ENCODE data around the gene CDC42EP5.

DNA sequence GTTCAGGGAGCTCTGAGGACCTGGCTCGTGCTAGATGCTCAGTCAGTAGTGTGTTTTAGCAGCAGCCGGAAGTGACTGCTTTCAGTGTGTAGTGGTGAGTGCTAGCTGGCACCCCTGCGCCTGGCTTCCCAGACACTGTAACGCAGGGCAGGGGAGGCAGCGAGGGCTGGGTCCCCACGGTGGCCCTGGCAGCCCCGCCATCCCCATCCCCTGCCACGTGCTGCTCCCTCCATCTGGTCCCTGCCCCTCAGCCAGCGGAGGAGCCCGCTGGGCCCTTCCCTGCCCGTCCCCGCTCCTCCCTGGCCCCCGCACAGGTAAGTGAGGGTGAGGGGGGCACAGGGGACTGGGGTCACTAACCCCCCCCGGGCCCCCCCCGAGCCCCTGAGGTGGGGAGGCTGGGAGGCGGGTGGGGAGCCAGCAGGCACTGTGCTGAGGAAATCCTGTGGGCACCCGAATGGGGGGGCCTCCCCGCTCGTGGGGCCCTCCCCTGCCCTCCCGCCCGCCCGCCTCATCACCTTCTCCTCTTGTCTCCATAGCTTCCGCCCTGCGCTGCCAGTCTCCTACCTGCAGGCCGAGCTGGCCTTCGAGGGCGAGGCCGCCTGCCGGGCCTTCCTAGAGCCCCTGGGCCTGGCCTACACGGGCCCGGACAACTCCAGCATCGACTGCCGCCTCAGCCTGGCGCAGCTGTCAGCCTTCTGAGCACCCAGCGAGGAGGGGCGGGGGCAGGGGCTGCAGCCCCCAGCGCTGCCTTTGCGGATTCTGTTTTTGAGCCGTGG lies 12.7 kb downstream of the CDC42EP5 start:
- TF ChIP-seq POLR2A (IDR thresholded peaks at IDR 0.05): no peak
- TF ChIP-seq, protein P1, sequence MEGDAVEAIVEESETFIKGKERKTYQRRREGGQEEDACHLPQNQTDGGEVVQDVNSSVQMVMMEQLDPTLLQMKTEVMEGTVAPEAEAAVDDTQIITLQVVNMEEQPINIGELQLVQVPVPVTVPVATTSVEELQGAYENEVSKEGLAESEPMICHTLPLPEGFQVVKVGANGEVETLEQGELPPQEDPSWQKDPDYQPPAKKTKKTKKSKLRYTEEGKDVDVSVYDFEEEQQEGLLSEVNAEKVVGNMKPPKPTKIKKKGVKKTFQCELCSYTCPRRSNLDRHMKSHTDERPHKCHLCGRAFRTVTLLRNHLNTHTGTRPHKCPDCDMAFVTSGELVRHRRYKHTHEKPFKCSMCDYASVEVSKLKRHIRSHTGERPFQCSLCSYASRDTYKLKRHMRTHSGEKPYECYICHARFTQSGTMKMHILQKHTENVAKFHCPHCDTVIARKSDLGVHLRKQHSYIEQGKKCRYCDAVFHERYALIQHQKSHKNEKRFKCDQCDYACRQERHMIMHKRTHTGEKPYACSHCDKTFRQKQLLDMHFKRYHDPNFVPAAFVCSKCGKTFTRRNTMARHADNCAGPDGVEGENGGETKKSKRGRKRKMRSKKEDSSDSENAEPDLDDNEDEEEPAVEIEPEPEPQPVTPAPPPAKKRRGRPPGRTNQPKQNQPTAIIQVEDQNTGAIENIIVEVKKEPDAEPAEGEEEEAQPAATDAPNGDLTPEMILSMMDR (IDR thresholded peaks at IDR 0.05): no peak
- TF ChIP-seq POLR2AphosphoS5 (IDR thresholded peaks at IDR 0.05): no peak
